ENCODE results near the gene TREML2.

The TREML2 gene

DNA sequence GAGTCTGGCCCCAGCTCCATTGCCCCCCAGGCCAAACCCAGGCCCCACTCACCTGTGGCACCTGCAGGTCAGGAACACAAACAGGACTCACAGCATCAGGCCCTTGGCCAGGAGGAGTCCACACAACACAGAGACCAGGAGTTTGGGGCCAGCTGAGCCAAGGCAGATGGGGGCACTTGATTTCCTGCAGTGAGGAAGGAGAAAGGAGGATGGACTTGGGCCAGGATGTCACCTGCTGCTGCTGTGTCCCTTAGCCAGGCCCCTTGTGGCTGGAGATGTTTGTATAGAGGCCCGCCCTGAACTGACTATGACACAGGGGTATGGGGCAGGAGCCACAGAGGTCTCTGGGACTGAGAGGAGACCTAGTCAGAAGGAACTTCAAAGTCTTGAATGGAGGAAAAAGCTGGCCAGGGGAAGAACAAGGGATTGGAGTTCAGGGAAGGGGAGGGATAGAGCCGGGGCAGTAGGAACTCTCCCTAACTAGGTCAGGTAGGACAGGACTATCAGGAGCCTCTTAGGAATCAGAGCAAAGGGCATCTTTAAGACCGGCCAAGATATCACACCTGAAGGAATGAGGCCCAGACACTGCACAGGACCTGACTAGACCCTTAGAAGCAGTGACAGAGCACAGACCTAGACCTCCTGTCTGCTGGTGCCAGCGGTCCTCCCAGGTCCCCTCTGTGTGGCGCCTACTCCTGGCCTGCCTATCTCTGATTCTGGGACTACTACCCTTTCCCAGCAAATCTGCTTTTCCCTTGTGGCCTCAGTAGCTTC, 8.8 kb upstream of the TREML2 start:
- ChIA-PET POLR2A (ENCODE audit: low non-redundant PET) (no interaction called here), CTCF (interaction anchor here (0.7 kb wide), 1 partner anchor 26 kb away, joined by 3 read pairs; no protein-coding TSS in a partner anchor)
- H3K27ac ChIP-seq = no peak overlapping the region
- DNase-seq (ENCODE audit: low spot score) = no peak
- no peak for TF ChIP-seq CTCF (conservative IDR thresholded peaks at IDR 0.05; ENCODE audit: low read depth)

GRCh38 chr6:41208439-41209106, 7.6 kb upstream of the TREML2 start:
- POLR2A ChIA-PET (ENCODE audit: low non-redundant PET) = no interaction called here
- no peak for DNase-seq (ENCODE audit: low spot score)
- CTCF ChIA-PET = interaction anchor here (0.6 kb wide), 1 partner anchor 292 kb away, joined by 3 read pairs; no protein-coding TSS in a partner anchor
- H3K27ac ChIP-seq = no peak overlapping the region
- TF ChIP-seq CTCF (conservative IDR thresholded peaks at IDR 0.05; ENCODE audit: low read depth) = no peak

DNA sequence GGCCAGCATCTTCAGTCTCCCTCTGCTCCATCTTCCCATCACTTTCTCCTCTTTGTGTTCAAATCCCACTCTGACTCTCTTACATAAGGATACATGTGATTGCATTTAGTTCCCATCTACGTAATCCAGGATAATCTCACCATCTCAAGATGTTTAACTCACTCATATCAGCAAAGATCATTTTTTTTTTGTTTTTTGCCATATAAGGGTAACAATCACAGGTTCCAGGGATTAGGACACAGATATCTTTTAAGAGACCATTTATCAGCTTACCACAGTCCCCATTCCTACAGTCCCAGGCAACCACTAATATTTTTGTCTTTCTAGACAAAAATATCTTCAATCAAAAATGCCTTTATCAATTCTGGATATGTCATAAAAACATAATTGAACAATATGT, 3.2 kb upstream of the TREML2 start:
- POLR2A ChIA-PET (ENCODE audit: low non-redundant PET) = no interaction called here
- no peak for DNase-seq (ENCODE audit: low spot score)
- TF ChIP-seq CTCF (conservative IDR thresholded peaks at IDR 0.05; ENCODE audit: low read depth) = no peak
- H3K27ac ChIP-seq = no peak overlapping the region
- CTCF ChIA-PET = no interaction called here

DNA sequence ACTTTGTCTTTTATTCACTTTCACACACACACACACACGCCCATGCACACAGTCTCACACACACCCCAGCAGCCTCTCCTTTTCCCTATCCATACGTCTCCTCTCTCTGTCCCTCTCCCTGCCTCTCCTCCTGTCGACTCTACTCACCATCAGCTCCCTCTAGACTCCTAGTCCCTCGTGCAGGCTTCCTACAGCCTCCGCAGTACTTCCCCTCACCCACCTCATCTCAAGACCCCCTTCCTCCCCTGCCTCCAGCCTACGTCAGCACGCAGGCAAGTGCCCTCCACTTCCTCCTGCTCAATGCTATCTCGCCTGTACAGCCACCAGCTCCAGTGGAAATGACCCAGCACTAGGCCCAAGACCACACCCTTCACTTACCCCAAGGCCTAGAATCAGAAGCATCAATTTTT, 820 bp upstream of the TREML2 start:
- no peak for DNase-seq (ENCODE audit: low spot score)
- POLR2A ChIA-PET (ENCODE audit: low non-redundant PET) = no interaction called here
- H3K27ac ChIP-seq = no peak overlapping the region

GRCh38 chr6:41200296-41200900, 551 bp downstream of the TREML2 start:
- CTCF ChIA-PET = no interaction called here
- POLR2A ChIA-PET (ENCODE audit: low non-redundant PET) = no interaction called here

More for the DNA sequence above, 820 bp upstream of the TREML2 start:
- TF ChIP-seq CTCF (conservative IDR thresholded peaks at IDR 0.05; ENCODE audit: low read depth) = no peak
- CTCF ChIA-PET = no interaction called here

More at GRCh38 chr6:41200296-41200900, 551 bp downstream of the TREML2 start:
- no peak for TF ChIP-seq CTCF (conservative IDR thresholded peaks at IDR 0.05; ENCODE audit: low read depth)
- no peak overlapping the region for H3K27ac ChIP-seq
- DNase-seq (ENCODE audit: low spot score) = no peak
